ENCODE data around the gene TMEM134.
"Not testable (repeated sequence)": the region's sequence is repeated elsewhere in the genome, so short reads cannot be mapped to it uniquely, and the experiment has no call there.

TMEM134 gene

DNA sequence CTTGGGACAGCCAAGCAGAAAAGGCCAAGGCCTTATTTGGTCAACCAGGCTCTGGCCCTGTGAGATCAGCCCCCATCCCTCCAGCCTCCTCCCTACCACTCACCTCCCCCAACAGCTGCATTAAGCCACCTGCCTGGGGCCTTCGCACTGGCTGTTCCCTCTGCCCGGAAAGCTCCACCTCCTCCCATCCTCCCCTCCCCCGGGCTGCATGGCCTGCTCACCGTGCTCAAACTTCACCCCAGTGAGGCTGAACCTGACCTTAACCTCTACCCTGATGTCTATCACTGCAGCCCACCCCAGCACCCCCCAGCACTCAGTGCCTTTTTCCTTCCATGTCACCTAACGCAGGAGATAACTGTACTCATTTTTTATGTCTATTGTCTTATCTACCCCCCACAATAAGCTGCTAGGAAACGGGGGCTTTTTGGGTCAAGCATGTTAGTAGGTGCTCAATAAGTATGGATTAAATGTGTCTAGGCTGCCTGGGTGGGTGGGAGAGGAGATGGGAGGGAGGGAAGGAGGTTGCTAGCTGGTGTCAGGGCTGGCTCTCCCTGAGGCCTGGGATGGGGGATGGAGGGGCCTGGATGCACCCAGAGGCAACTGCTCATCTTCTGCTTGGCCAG lies 32.5 kb downstream of the TMEM134 start:
- peak; percentile 49 for DNase-seq

DNA sequence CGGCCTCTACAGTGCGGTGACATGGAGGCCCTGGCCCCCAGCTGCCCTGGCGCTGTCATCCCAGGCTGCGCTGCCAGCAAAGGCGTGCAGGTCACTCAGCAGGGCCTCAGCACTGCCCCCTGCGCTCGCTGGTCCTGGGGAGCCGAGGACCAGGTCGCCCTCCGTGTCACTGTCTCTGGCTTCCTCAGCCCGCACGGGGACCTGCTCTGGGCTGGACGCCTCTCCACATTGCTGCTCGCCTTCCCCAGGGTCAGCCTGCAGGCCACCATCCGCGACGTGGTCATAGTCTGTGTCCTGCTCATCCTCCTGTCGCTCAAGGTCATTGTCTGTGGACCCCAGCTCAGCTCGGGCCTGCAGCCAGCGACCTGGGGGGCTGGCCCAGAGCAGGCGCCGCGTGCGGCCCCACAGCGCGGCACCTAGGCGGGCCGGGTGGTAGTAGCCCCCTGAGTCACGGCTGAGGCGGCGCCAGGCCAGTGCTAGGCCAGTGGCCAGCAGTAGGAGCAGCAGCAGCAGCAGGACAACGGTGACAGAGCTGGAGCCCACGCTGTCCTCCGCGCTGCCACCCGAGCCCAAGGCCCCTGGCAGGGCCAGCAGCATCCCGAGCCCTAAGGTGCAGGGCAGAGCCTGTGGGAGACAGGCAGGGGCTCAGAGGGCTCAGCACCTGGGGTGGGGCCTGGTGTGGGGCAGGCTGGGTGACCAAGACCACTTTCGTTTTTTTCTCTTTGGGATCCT lies 33.2 kb downstream of the TMEM134 start:
- no peak for DNase-seq

DNA sequence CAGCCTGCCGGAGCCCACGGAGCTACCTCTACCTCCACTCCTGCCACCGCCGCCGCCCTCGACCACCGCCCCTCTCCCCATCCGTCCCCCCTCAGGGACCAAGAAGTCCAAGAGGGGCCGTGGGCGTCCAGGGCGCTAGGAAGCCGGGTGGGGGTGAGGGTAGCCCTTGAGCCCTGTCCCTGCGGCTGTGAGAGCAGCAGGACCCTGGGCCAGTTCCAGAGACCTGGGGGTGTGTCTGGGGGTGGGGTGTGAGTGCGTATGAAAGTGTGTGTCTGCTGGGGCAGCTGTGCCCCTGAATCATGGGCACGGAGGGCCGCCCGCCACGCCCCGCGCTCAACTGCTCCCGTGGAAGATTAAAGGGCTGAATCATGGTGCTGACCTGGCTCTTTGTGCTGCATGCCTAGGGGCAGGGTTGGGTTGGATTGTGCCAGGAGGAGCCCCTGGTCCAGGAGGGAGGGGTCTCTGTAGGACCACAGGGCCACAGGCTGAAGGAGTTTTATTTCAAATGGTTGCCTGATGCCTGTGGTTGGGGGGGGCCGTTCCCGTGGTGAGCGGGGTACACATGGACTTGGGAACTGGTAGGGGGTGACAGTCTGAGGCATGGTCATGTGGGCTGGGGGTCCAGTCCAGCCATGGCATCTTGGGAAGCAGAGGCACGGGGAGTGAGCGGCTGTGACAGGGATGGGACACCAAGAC lies 33.9 kb downstream of the TMEM134 start:
- peak; percentile 23 for DNase-seq

DNA sequence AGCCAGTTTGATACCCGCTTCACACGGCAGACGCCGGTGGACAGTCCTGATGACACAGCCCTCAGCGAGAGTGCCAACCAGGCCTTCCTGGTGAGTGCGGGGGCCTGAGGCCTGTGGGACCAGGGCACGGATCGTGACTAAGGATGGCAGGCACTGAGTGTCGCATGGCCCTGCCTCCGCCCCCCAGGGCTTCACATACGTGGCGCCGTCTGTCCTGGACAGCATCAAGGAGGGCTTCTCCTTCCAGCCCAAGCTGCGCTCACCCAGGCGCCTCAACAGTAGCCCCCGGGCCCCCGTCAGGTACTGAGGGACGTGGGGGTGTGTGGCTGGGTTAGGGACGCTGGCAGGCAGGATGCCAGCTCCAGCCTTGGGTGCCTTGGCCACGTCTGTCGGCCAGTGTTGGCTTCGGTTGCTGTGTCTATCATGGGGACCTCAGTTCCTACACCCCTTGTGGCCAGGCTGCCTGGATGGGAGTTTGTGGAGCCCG lies 34.6 kb downstream of the TMEM134 start:
- DNase-seq: no peak

DNA sequence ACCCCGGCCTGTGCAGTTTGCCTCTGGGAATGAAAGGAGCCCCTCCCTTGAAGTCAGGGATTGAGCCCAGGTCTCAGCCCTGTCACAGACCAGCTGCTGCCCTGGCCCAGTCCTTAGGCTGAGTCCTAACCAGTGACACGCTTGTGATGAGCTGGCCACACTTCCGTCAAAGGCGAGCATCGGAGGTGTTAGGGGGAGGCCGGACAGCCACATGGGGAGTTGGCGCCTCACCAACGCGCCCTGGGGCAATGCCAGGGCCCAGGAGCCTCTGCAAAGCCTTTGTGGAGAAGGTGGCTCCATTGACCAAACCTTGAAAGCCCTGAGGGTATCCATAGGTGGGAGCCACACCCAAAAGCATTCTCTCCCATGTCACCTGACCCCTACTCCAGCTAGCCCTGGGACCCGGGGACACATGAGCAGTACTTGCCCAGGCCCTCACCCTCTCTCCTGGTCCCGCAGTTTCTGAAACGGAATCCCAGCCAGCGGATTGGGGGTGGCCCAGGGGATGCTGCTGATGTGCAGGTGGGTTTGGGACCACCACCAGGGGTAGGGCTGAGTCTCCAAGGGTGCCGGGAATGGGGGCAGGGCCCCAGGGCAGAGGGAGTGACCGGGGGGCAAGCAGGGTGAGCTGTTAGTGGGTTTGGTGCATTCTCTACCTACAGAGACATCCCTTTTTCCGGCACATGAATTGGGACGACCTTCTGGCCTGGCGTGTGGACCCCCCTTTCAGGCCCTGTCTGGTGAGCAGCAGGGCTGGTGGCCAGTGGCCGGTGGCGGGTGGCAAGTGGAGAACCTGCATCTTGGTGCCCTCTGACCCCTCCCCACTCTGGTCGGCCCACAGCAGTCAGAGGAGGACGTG lies 35.3 kb downstream of the TMEM134 start:
- DNase-seq: no peak

DNA sequence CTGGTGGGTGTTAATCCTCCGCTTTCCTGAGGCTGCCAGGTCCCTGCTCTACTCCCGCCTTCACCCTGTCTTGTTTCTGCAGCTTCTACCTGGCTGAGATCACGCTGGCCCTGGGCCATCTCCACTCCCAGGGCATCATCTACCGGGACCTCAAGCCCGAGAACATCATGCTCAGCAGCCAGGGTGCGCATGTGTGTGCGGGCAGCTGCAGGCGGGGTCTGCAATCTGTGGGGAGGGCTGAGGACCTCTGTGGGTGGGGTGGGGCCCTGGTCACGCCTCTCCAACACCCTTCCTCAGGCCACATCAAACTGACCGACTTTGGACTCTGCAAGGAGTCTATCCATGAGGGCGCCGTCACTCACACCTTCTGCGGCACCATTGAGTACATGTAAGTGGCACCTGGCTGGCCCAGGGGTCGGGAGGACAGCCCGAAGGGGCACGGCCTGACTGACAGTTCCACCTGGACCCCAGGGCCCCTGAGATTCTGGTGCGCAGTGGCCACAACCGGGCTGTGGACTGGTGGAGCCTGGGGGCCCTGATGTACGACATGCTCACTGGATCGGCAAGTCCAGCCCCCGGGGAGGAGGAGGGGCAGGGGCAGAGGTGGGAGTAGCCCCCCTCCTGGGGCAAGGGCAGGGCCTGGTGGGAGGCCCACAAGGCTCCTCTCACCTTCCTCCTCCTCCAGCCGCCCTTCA lies 36.2 kb downstream of the TMEM134 start:
- DNase-seq: no peak

DNA sequence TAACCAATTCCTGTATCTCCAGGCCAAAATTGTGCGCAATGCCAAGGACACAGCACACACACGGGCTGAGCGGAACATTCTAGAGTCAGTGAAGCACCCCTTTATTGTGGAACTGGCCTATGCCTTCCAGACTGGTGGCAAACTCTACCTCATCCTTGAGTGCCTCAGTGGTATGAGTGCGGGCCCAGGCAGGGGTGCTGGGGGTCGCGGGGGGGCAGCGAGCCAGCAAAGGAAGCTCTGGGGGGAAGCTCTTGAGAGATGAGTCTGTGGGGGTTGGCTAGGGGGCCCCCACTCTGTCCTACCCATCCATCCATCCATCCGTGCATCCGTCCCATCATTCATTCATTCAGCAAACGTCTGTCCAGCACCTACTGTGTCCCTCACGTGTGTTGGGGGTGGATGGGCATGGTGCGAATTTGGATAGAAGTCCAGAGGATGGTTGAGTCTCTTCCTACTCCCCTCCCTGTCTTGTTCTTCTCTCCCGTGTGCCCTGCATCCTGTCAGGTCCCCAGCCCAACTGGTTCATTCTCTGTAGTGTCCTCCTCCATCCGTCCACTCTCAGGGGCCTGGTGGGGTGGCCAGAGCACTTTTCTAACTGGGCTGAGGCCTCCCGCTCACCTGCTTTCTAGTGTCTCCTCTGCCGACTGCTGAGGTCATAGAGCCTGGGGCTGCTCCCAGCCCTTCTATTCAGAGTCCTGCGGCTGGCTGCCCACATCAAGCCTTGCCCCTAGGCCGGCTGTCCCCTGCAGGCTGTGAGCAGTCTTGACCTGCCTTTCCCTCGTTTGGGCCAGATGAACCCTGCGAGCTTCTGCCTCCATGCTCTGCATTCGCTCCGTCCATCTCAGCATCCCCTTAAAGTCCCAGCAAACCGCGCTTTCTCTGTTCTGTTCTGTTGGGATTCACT lies 37.5 kb downstream of the TMEM134 start:
- no peak for DNase-seq

DNA sequence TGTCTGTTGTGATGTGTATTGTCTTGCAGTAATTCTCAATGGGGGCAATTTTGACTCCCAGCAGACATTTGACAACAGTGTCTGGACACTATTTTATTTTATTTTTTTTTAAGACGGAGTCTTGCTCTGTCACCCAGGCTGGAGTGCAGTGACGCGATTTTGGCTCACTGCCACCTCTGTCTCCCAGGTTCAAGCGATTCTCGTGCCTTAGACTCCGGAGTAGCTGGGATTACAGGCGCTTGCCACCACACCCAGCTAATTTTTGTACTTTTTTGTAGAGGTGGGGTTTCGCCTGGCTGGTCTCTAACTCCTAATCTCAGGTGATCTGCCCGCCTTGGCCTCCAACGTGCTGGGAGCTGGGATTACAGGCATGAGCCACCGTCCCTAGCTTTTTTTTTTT lies 39.3 kb downstream of the TMEM134 start:
- no peak for DNase-seq

DNA sequence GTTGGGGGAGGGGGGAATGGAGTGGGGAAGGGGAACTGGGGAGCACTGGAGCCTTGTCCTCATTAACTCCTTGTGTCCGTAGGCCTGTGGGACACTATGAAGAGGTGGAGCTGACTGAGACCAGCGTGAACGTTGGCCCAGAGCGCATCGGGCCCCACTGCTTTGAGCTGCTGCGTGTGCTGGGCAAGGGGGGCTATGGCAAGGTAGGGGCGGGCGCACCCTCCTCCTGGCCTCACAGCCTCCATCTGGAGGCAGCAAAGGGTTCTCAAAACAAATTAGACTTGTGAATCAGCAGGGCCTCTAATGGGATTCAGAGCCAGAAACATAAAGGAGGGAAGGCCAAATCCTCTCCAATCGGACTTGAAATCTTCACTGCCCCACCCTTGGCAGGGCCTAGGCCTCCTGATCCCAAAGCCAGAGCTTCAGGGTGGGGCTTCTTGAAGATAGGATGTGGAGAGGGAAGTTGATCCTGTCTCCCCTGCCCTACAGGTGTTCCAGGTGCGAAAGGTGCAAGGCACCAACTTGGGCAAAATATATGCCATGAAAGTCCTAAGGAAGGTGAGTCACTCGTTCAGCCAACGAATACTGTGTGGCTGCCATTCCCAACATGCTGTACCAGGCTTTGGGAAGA lies 39.9 kb downstream of the TMEM134 start:
- DNase-seq: peak; percentile 21

DNA sequence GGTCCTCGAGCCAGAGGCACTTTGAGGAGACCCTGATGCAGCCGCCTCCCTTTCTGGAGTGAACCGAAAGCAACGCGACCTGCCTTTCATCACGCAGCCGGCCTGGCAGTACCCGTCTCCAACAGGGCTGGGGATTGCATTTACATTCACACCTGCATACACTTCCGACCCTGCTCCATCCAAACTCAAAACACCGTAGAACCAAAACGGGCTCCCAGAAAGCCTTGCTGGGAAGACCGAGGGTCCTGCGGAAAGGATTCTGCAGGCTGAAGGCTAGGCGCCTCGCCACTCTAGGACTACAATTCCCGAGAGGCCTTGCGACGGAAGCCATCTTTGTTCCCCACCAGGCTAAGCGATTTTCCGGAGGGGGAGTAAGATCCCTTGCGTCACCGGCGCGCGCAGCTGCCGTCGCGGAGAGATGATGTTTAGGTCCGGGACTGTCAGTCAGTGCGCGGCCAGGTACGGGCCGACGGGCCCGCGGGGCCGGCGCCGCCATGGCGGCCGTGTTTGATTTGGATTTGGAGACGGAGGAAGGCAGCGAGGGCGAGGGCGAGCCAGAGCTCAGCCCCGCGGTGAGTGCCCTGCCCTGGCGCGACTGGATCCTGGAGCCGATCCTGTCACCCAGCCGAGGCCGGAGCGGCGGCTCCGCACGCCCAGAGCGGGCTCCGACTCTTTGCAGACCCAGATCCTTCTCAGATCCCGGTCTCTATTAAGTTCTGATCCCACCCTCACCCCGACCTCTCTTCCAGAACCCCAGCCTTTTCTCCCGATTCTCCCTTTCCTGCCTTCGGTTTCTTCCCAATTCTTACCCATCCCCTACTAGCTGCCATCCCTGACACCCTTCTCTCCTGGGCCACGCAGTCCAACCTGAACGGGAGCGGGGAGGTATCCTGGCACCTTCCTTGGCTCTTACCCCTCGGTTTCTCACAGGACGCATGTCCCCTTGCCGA lies 40.7 kb downstream of the TMEM134 start, which contains the start of gene RPS6KB2:
TSS of gene RPS6KB2 (plus strand) at position 443 of the 950 bp plus-strand sequence. CDS start at position 495, 52 bp downstream.
- DNase-seq: peak; percentile 97

DNA sequence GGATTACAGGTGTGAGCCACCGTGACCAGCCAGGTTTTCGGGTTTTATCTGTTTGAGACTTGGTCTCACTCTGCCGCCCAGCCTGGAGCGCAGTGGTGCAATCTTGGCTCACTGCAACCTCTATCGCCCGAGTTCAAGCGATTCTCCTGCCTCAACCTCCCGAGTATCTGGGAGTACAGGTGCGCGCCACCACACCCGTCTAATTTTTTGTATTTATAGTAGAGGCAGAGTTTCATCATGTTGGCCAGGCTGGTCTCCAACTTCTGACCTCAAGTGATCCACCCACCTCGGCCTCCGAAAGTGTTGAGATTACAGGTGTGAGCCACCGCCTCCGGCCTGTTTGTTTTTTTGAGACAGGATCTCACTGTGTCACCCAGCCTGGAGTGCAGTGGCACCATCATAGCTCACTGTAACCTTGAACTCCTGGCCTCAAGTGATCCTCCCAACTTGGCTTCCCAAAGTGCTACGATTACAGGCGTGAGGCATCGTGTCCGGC lies 41.6 kb downstream of the TMEM134 start:
- DNase-seq: not testable (repeated sequence)

DNA sequence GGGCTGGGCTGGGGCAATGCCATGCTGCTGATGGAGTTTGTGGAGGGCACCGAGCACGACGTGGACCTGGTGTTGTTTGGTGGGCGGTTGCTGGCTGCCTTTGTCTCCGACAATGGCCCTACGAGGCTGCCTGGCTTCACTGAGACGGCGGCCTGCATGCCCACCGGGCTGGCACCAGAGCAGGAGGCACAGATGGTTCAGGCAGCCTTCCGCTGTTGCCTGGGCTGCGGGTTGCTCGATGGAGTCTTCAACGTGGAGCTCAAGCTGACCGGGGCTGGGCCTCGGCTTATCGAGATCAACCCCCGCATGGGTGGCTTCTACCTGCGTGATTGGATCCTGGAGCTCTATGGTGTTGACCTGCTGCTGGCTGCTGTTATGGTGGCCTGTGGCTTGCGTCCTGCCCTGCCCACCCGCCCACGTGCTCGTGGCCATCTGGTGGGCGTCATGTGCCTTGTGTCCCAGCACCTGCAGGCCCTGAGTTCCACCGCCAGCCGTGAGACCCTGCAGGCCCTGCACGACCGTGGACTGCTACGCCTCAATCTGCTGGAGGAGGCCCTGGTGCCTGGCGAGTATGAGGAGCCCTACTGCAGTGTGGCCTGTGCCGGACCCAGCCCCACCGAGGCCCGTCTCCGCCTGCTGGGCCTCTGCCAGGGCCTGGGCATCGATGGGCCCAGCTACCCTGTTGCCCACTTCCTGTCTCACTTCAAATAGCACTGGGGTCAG lies 45.0 kb downstream of the TMEM134 start:
- DNase-seq: no peak

DNA sequence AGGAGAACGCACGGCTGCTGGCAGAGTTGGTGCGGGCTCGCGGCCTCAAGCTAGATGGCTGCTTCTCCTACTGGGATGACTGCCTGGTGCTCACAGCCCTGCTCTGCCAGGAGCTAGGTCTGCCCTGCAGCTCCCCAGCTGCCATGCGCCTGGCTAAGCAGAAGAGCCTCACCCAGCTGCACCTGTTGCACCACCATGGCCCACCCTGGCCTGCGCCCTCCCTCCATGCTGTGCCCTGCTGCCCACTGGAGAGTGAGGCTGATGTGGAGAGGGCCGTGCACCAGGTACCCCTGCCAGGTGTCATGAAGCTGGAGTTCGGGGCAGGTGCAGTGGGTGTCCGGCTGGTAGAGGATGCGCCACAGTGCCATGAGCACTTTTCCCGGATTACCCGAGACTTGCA lies 45.6 kb downstream of the TMEM134 start:
- no peak for DNase-seq

DNA sequence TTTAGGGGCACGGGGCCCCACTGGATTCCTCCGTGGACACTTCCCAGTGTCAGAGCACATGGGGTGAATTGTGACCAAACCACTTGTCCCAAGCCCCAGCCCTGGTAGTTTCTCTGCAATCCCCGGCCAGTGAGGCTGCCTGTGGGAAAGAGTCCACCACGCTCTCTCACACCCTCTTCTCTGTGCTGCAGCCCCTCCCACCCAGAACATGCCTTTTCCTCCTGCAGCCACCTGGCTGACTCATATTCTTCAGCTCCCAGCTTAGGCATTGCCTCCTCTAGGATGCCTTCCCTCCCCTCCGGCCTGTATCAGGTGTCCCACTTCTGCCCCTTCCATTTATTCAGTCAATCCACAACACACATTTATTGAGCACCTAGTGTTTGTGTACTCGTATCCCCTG lies 46.2 kb downstream of the TMEM134 start:
- no peak for DNase-seq

DNA sequence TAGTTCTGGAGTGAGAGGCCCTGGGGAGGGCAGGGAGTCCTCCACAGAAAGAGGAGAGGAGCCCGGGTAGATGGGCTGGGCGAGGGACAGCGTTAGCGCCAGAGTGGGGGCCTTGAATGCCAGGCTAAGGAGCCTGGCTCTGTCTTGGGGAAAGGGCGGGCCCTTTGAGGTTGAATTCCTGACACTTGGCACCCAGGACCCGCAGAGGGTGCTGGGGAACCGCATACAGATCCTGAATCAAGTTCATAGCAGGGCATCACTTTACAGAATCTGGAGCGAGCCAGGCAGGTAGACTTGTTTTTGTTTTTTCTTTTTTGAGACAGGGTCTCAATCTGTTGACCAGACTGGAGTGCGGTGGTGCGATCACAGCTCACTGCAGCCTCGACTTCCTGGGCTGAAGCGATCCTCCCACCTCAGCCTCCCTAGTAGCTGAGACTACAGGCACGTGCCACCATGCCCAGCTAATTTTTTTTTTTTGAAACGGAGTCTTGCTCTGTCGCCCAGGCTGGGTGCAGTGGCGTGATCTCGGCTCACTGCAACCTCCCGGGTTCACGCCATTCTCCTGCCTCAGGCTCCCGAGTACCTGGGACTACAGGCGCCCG lies 47.5 kb downstream of the TMEM134 start:
- no peak for DNase-seq

DNA sequence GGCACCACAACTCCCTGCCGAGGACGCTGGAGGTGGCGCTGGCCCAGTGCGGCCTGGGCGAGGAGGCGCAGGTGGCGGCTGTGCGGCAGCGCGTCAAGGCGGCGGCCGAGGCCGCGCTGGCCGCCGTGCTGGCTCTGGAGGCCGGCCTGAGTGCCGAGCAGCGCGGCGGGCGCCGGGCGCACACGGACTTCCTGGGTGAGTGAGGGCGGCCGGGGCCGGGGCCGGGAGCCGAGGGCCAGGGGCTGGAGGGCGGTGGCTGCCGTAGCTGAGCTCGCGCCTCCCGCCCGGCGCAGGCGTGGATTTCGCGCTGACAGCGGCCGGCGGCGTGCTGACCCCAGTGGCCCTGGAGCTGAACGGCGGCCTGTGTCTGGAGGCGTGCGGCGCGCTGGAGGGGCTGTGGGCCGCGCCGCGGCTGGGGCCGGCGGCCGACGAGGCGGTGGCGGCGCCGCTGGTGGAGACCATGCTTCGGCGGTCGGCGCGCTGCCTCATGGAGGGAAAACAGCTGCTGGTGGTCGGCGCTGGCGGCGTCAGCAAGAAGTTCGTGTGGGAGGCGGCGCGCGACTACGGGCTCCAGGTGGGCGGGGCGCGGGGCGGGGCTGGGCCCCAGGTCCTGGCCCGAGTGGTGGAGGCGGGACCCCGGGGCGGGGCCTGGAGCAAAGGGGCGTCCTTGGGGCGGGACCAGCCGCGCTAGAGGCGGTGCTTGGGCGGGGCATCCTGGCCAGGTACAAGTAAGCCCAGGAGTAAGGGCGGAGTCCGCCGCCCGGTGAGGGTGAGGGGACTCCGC lies 48.2 kb downstream of the TMEM134 start:
- peak; percentile 88 for DNase-seq

DNA sequence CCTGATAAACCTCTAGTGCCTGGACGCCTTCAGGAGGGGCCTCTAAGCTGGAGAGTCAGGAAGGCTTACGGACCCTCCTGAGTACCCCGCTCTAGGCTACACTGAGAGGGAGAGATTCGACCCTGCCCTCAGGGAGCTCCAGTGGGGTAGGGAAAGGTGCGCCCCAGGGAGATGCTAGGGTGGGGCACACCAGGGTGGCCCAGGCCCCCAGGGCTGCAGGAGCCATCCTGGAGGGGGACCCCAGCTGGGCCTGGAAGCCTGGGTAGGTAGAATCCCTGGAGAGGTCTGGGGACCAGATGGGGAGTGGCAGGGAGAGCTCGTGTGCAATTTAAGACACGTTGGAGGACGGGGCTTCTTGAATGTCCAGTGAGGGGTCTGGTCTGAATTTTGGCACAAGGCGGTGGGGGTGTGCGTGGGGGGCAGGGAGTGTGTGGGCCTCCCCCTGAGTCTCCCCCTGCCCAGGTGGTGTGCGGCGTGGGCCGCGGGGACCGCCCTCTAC lies 48.9 kb downstream of the TMEM134 start:
- no peak for DNase-seq
